Astrocyte of the cerebellum (primary cell): ENCODE data around the gene FAM107B.

Source experiments
- DNase-seq: peaks from one replicate; pipeline ENCODE4 v3.0.0-alpha.2; 2011; ENCODE audit warnings: low read depth
- H3K4me3 ChIP-seq: 2 replicates; pipeline ENCODE4 v1.5.1; 2011; ENCODE audit warnings: mild to moderate bottlenecking, low read depth, low read length, moderate library complexity
- CTCF ChIP-seq: IDR thresholded peaks from 2 replicates; pipeline ENCODE4 v1.5.1; 2012; ENCODE audit warnings: low read length, low read depth, moderate library complexity, mild to moderate bottlenecking; ENCODE audit errors: missing control alignments
- in situ Hi-C: cut with HindIII; loops from 2 replicates; pipeline ENCODE4 v1.10.0; 2017; ENCODE audit warnings: low sequenced_read_pairs

FAM107B gene

GRCh38 chr10:14667280-14667679 is 107.4 kb downstream of the FAM107B start:
- in situ Hi-C loops: no loop called here
- no peak overlapping the region for H3K4me3 ChIP-seq
- no peak for DNase-seq
- TF ChIP-seq CTCF: no peak

GRCh38 chr10:14665865-14666857 is 108.5 kb downstream of the FAM107B start:
- TF ChIP-seq CTCF: no peak
- no peak overlapping the region for H3K4me3 ChIP-seq
- in situ Hi-C loops: no loop called here
- no peak for DNase-seq

- H3K4me3 ChIP-seq: no peak overlapping the region
- TF ChIP-seq CTCF: no peak
- DNase-seq: no peak
- in situ Hi-C loops: no loop called here
Observed at GRCh38 chr10:14665304-14665703, 109.4 kb downstream of the FAM107B start.

- in situ Hi-C loops: no loop called here
- DNase-seq: no peak
- TF ChIP-seq CTCF: no peak
- H3K4me3 ChIP-seq: no peak overlapping the region
Observed at GRCh38 chr10:14664345-14664744, 110.4 kb downstream of the FAM107B start.

GRCh38 chr10:14661818-14662217 is 112.9 kb downstream of the FAM107B start:
- in situ Hi-C loops: no loop called here
- no peak for TF ChIP-seq CTCF
- no peak for DNase-seq
- H3K4me3 ChIP-seq: no peak overlapping the region

- DNase-seq: no peak
- no peak for TF ChIP-seq CTCF
- in situ Hi-C loops: no loop called here
- no peak overlapping the region for H3K4me3 ChIP-seq
Observed at GRCh38 chr10:14660831-14661230, 113.9 kb downstream of the FAM107B start.
